Neural cell (in vitro differentiated cells): ENCODE results near the gene SBNO2. TPM values are rescaled to one million over a fixed set of nuclear protein-coding genes. Genes with fewer than 3 reads are reported as not detected.
"Not testable (repeated sequence)": the region's sequence is repeated elsewhere in the genome, so short reads cannot be mapped to it uniquely, and the experiment has no call there.

Source experiments
- H2AFZ ChIP-seq: fragments of 200-600, 300-800 bp; sonication (generic), shearing (Covaris generic); 2 replicates; pipeline ENCODE4 v1.6.0; 2014; ENCODE audit warnings: low read depth, mild to moderate bottlenecking, antibody characterized with exemption, low read length, moderate library complexity
- H3F3A ChIP-seq: fragments of 200-600 bp; shearing (Covaris generic); 2 replicates; pipeline ENCODE4 v1.6.1; 2016; ENCODE audit warnings: mild to moderate bottlenecking, moderate library complexity, mixed read lengths, antibody characterized with exemption, low read length; ENCODE audit not compliant: insufficient read depth, poor library complexity, severe bottlenecking
- H3K27ac ChIP-seq: fragments of 200-600, 300-800 bp; sonication (generic), shearing (Covaris generic); 2 replicates; pipeline ENCODE4 v1.5.1; 2014; ENCODE audit warnings: mild to moderate bottlenecking, low read length, moderate library complexity
- H3K27me3 ChIP-seq: fragments of 300-800, 200-600 bp; sonication (generic), shearing (Covaris generic); 2 replicates; pipeline ENCODE4 v1.6.0; 2014; ENCODE audit warnings: mild to moderate bottlenecking, low read depth, low read length, moderate library complexity; ENCODE audit not compliant: insufficient read depth
- H3K36me3 ChIP-seq: fragments of 300-800, 200-600 bp; sonication (generic), shearing (Covaris generic); 2 replicates; pipeline ENCODE4 v1.5.1; 2014; ENCODE audit warnings: mild to moderate bottlenecking, antibody characterized with exemption, low read length, moderate library complexity; ENCODE audit not compliant: insufficient read depth
- H3K4me2 ChIP-seq: fragments of 300-800, 200-600 bp; sonication (generic), shearing (Covaris generic); 2 replicates; pipeline ENCODE4 v1.6.0; 2014; ENCODE audit warnings: mild to moderate bottlenecking, low read length
- H3K4me3 ChIP-seq: fragments of 300-800, 200-600 bp; sonication (generic), shearing (Covaris generic); 2 replicates; pipeline ENCODE4 v1.5.1; 2014; ENCODE audit warnings: mild to moderate bottlenecking, low read length, moderate library complexity
- H3K79me2 ChIP-seq: fragments of 200-600 bp; shearing (Covaris generic); replicated peaks from 2 replicates; pipeline ENCODE4 v1.6.0; 2014; ENCODE audit warnings: mild to moderate bottlenecking, low read length, moderate library complexity; ENCODE audit not compliant: insufficient read depth
- H3K9ac ChIP-seq: fragments of 300-800, 200-600 bp; sonication (generic), shearing (Covaris generic); 2 replicates; pipeline ENCODE4 v1.6.1; 2016; ENCODE audit warnings: mild to moderate bottlenecking, low read length, mixed read lengths
- H3K9me2 ChIP-seq: fragments of 200-600 bp; shearing (Covaris generic); 2 replicates; pipeline ENCODE4 v1.6.1; 2016; ENCODE audit warnings: mild to moderate bottlenecking, low read length, mixed read lengths; ENCODE audit not compliant: insufficient read depth
- H3K9me3 ChIP-seq: fragments of 200-600, 300-800 bp; sonication (generic), shearing (Covaris generic); 2 replicates; pipeline ENCODE4 v1.6.1; 2016; ENCODE audit warnings: mild to moderate bottlenecking, mixed run types, low read length, moderate library complexity, mixed read lengths
- H4K20me1 ChIP-seq: fragments of 200-600 bp; shearing (Covaris generic); 2 replicates; pipeline ENCODE4 v1.6.1; 2016; ENCODE audit warnings: mild to moderate bottlenecking, mixed run types; ENCODE audit not compliant: insufficient read depth
- EP300 ChIP-seq: fragments of 450-650 bp; conservative IDR thresholded peaks from 2 replicates; pipeline ENCODE4 v1.6.1; 2014; ENCODE audit warnings: antibody characterized with exemption, mild to moderate bottlenecking, moderate library complexity; ENCODE audit not compliant: poor library complexity, severe bottlenecking
- EZH2 ChIP-seq: fragments of 200-600, 300-800 bp; shearing (Covaris generic), sonication (generic); IDR thresholded peaks from 2 replicates; pipeline ENCODE4 v1.6.1; 2014; ENCODE audit warnings: antibody characterized with exemption, low read length, borderline replicate concordance, mild to moderate bottlenecking; ENCODE audit not compliant: insufficient read depth, poor library complexity, severe bottlenecking
- MXI1 ChIP-seq: fragments of 450-650 bp; conservative IDR thresholded peaks from 2 replicates; pipeline ENCODE4 v1.6.1; 2014; ENCODE audit warnings: antibody characterized with exemption, mild to moderate bottlenecking; ENCODE audit not compliant: poor library complexity, severe bottlenecking
- POLR2AphosphoS5 ChIP-seq: IDR thresholded peaks from 2 replicates; pipeline ENCODE4 v1.6.1; 2012
- RAD21 ChIP-seq: fragments of 450-650 bp; conservative IDR thresholded peaks from 2 replicates; pipeline ENCODE4 v1.6.1; 2014; ENCODE audit warnings: antibody characterized with exemption, mild to moderate bottlenecking, moderate library complexity
- REST ChIP-seq: IDR thresholded peaks from 2 replicates; pipeline ENCODE4 v1.6.1; 2012; ENCODE audit warnings: borderline replicate concordance
- SMC3 ChIP-seq: fragments of 450-650 bp; conservative IDR thresholded peaks from 2 replicates; pipeline ENCODE4 v1.6.1; 2014; ENCODE audit warnings: antibody characterized with exemption, mild to moderate bottlenecking, moderate library complexity; ENCODE audit not compliant: poor library complexity
- TAF1 ChIP-seq: IDR thresholded peaks from 2 replicates; pipeline ENCODE4 v1.6.1; 2012; ENCODE audit warnings: low read depth
- polyA plus RNA-seq: library from polyadenylated mRNA; depleted of rRNA; stranded (reverse); fragments of >200 nt; gene quantifications from 2 replicates; pipeline ENCODE4 v1.2.3, GENCODE V29; 2014
- TF ChIP-seq, protein P1 (sequence below): fragments of 450-650 bp; IDR thresholded peaks from 2 replicates; pipeline ENCODE4 v1.5.1; 2014; ENCODE audit warnings: antibody characterized with exemption, mild to moderate bottlenecking, moderate library complexity; ENCODE audit not compliant: poor library complexity, severe bottlenecking

SBNO2 gene
- polyA plus RNA-seq, 1 donor from 2014 or later: 4.8 TPM

DNA sequence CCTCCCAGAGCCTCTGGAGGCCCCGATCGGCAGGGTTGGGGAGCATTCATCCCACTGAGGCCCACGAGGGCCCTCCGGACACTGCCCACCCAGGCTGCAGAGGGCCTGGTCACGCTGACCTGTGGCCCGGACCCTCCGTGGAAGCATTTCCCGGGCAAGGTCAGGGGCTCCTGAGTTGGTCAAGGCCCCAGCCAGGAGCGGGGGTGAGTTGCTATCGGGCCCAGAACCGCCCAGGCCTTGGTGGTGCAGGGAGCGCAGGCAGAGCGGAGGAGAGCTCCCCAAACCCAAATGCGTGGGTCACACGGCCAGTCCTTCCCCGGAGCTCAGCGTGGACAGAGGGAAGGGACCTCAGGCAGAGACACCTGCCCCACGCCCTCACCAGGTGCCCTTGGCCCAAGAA, 44.5 kb downstream of the SBNO2 start:
- no peaks in the 10 kb centered on the region for H3K9me2 ChIP-seq
- H3K79me2 ChIP-seq: no peaks in the 10 kb centered on the region
- H3K27me3 ChIP-seq: no peaks in the 10 kb centered on the region
- H3K4me2 ChIP-seq: no peak overlapping the region
- no peaks in the 10 kb centered on the region for H3F3A ChIP-seq
- H3K9ac ChIP-seq: no peak overlapping the region
- no peaks in the 10 kb centered on the region for H3K9me3 ChIP-seq
- no peaks in the 10 kb centered on the region for H3K36me3 ChIP-seq
- H4K20me1 ChIP-seq: no peaks in the 10 kb centered on the region
- no peak overlapping the region for H3K27ac ChIP-seq
- H3K4me3 ChIP-seq: no peak overlapping the region
- H2AFZ ChIP-seq: no peak overlapping the region
- TF ChIP-seq EP300: no peak
- TF ChIP-seq POLR2AphosphoS5: no peak
- TF ChIP-seq TAF1: no peak
- TF ChIP-seq, protein P1, sequence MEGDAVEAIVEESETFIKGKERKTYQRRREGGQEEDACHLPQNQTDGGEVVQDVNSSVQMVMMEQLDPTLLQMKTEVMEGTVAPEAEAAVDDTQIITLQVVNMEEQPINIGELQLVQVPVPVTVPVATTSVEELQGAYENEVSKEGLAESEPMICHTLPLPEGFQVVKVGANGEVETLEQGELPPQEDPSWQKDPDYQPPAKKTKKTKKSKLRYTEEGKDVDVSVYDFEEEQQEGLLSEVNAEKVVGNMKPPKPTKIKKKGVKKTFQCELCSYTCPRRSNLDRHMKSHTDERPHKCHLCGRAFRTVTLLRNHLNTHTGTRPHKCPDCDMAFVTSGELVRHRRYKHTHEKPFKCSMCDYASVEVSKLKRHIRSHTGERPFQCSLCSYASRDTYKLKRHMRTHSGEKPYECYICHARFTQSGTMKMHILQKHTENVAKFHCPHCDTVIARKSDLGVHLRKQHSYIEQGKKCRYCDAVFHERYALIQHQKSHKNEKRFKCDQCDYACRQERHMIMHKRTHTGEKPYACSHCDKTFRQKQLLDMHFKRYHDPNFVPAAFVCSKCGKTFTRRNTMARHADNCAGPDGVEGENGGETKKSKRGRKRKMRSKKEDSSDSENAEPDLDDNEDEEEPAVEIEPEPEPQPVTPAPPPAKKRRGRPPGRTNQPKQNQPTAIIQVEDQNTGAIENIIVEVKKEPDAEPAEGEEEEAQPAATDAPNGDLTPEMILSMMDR: no peak
- no peak for TF ChIP-seq MXI1
- TF ChIP-seq REST: no peak
- TF ChIP-seq EZH2: no peak
- TF ChIP-seq SMC3: no peak
- no peak for TF ChIP-seq RAD21

- H3K27ac ChIP-seq, H3K9ac ChIP-seq, H2AFZ ChIP-seq, H3K9me2 ChIP-seq, H3F3A ChIP-seq, H3K79me2 ChIP-seq, H4K20me1 ChIP-seq, H3K27me3 ChIP-seq, H3K4me3 ChIP-seq, H3K4me2 ChIP-seq, H3K9me3 ChIP-seq, H3K36me3 ChIP-seq: not testable (repeated sequence)
Measured at GRCh38 chr19:1129084-1129483, 45.0 kb downstream of the SBNO2 start.

DNA sequence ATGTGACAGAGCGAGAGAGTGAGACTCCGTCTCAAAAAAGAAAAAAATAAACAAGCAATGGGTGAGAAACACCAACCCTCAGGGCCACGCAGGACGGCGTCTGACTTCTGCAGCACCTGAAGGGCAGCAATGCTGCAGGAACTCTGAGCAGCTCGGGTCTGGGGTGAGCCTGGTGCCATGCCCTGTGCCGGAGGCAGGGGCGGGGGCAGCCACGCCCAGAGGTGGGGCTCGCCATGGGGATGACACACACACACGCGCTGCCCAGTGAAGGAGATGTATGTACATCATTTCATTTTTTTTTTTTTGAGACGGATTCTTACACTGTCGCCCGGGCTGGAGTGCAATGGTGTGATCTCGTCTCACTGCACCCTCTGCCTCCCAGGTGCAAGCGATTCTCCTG, 46.0 kb downstream of the SBNO2 start:
- no peaks in the 10 kb centered on the region for H3F3A ChIP-seq
- no peaks in the 10 kb centered on the region for H4K20me1 ChIP-seq
- H3K27ac ChIP-seq: no peak overlapping the region
- TF ChIP-seq RAD21 (no peak), EP300 (no peak), SMC3 (no peak), EZH2 (no peak), POLR2AphosphoS5 (no peak), REST (no peak), TAF1 (no peak), MXI1 (no peak)
- TF ChIP-seq, protein P1: no peak
- no peak overlapping the region for H2AFZ ChIP-seq
- no peaks in the 10 kb centered on the region for H3K27me3 ChIP-seq
- no peak overlapping the region for H3K4me3 ChIP-seq
- H3K9ac ChIP-seq: no peak overlapping the region
- no peaks in the 10 kb centered on the region for H3K36me3 ChIP-seq
- no peaks in the 10 kb centered on the region for H3K9me2 ChIP-seq
- no peak overlapping the region for H3K4me2 ChIP-seq
- H3K9me3 ChIP-seq: no peaks in the 10 kb centered on the region
- no peaks in the 10 kb centered on the region for H3K79me2 ChIP-seq
